HG03025 (cell line): Measurements from ENCODE around the gene URAD.

Source experiments
- ATAC-seq: cut with Tn5 transposase; IDR thresholded peaks from one replicate; pipeline ENCODE4 v1.9.1; 2021; ENCODE audit warnings: mild to moderate bottlenecking, moderate library complexity; ENCODE audit not compliant: unreplicated experiment, low FRiP score

URAD gene

GRCh38 chr13:28001049-28001448 lies 12.6 kb upstream of the URAD start:
- no peak for ATAC-seq

GRCh38 chr13:28000567-28000966 lies 12.1 kb upstream of the URAD start:
- ATAC-seq = no peak

- ATAC-seq = no peak
These were observed 9.5 kb upstream of the URAD start for GRCh38 chr13:27997904-27998522.

DNA sequence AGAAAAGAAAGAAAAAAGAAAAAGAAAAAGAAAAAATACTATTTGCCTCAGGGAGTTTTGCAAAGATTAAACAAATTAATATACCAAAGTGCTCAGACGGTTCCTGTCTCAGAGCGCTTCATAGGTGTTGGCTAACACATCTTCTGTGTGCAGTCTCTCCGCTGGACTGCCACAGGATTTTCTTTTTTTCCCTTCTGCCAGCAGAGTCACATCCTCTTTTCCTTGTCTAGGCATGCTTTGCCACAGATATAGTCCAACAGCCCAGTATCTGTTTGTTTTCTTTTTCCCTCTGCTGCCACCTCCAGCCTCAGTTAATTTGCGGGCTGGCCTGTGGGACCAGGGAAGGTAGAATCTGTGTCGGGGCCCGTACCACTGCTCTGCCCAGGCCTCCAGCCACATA lies 3.4 kb upstream of the URAD start:
- no peak for ATAC-seq

DNA sequence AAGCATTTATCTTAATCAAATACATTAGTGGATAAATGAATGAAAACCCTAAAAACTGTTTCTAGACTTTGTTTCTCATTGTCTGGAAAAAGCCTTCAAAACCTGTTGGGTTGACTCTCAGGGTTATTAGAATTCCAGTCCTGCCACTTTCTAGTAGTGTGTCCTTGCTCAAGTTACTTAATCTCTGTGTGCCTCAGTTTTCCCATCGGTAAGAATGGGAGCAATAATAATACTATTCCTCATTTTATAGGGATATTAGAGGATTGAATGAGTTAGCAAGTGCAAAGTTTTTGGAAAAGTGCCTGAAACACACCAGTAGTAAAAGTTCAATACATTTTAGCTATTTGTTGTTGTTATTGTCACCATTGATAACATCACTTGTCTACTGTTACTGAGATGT lies 2.9 kb downstream of the URAD start:
- ATAC-seq = no peak

GRCh38 chr13:27982361-27982760 lies 6.1 kb downstream of the URAD start:
- no peak for ATAC-seq

- no peak for ATAC-seq
These were observed 7.3 kb downstream of the URAD start for GRCh38 chr13:27981006-27981708.

GRCh38 chr13:27980280-27980998 lies 8.1 kb downstream of the URAD start:
- ATAC-seq = no peak

GRCh38 chr13:27979765-27980279 lies 8.7 kb downstream of the URAD start:
- no peak for ATAC-seq

DNA sequence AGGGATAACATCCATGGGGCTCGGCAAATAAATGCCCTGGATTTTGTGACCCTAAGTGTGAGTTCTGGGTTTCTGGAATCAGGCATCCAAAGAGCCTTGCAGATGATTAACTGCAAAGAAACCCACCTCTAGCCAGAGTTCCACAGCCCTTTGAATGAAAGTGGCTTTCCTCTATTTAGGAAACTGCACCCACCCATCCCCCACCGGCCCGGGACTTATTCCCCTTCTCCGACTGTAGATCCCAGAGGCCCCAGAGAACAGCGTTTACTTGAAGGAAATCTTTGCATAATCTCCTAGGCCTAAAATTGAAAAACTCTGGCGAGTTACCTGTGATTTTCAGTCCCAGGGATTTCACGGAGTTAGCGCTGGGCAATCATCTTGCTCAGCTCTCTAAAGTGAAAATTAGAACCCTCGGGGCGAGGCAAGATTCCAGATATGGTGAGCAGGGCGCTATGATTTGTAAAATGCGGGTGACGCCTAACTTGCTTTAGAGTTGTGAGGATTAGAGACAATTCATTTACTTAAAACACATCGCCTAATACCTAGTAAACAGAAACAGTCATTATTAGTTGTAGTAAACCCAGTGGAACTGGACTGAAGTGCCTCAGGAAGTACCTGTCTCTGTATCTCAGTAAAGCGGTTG lies 9.4 kb downstream of the URAD start:
- no peak for ATAC-seq

DNA sequence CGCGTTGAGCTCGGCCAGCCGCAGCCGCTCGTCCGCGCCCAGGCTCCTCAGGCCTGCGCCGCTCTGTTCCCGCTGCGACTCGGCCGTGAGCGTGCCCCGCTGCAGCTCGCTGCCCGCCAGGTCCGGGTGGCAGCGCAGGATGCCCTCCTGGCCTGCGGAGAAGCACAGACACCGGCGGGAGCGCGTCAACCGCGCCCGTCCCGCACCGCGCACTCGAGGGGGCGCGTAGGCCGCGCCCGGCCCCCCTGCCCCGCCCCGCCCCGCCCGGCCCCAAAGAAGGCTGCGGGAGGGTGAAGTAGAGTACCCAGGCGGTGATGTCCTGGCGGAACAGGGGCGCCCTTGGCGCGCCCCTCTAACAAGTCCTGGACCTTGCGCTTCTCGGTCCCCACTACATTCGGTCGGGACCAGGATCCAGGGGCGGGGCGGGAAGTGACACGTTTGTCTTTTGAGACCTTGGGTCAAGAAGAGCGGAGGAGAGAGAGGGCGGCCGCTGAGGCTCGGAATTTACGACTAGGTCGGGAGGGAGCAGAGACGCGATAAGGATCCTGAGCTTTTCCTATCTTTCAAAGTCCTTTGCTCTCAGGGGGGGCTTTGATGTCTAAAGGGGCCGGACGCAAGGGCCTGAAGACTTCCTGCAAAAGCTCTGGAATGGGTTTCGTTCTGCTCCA lies 10.1 kb downstream of the URAD start:
- ATAC-seq = no peak

- ATAC-seq = no peak
These were observed 10.8 kb downstream of the URAD start for GRCh38 chr13:27977476-27978300.

DNA sequence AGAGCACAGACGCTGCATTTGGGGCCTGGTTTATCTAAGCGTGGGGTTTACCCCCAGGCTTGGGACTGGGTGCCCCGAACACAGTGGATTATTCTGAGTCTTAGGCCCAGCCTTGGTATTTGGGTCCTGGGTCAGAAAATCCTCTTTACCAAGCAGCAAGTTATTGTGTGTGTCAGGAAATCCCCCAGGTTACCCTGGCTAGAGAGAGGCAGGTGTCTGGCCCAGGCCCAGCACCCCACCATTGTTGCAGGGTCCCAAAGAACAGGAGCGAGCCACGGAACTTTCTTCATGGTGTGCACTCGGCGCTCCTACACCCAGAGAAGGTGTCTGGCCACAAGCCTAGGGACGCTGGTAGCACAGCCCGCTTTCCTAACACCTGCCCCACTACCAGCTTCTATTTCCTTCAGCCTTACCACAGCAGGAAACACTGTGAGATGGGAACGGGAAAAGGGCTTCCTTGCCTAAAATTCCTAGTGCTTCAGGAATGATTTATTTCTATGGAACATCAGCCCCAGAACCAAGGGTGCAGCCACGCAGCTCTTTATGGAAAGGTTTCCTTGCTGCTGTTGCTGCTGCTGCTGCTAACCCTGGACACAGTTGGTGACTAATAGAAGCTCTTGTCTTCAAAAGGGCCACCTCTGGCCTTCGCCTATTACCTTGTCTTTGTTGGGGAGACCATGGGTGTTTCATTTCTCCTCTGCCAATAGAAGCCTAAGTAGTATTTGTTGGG lies 12.0 kb downstream of the URAD start:
- no peak for ATAC-seq

GRCh38 chr13:27975564-27976361 lies 12.7 kb downstream of the URAD start:
- no peak for ATAC-seq

DNA sequence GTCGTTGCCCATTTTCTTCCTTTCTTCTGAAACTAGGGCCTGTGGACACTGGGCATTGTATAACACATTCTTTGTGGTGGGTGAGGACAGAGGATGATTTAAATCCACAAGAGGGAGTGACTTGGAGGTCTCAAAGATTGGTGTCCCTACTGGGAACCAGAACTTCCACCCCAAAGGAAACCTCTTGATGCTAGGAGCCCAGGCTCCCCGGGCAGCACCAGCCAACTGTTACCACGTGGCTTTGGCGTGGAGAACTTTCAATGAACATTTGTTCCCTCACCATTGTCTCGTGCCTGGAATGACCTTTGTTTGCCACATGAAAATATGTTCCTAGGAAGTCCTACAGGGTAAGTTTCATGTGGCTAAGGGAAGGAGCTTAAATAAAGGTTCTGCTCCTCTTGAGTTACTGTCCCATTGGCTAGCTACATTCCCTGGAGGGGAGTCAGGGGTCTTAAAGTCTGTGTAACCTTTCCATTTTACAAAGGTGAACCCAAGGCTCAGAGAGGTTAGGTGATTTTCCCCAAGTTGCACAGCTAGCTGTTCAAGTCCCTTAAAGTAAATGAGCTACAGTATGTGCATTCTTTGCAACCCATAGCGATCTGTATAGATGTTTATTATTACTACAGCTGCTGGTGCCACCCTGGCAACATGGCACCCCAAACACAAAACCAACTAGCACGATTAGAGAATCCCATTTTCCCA lies 14.4 kb downstream of the URAD start:
- no peak for ATAC-seq

- ATAC-seq = no peak
These were observed 15.2 kb downstream of the URAD start for GRCh38 chr13:27973291-27973690.

- ATAC-seq = no peak
These were observed 16.0 kb downstream of the URAD start for GRCh38 chr13:27972478-27972820.
